Sigmoid colon (tissue), 3 donors: ENCODE measurements around the gene FCHO1.

ENCODE experiments used
- POLR2A ChIP-seq, 2 donors: fragments of 450-650 bp; IDR thresholded peaks; one replicate each; pipeline ENCODE4 v1.6.1; 2016; ENCODE audit warnings: antibody characterized with exemption in 2 of 2, mild to moderate bottlenecking in 2 of 2, moderate library complexity in 2 of 2
- TF ChIP-seq, protein P1 (sequence below), 4 experiments: fragments of 450-650 bp in 3 of 4; fragments of 200-600 bp in 1 of 4; IDR thresholded peaks; one replicate each; pipeline ENCODE4 v1.5.1; 2016 to 2019; ENCODE audit warnings: antibody characterized with exemption in 4 of 4, mild to moderate bottlenecking in 3 of 4, moderate library complexity in 2 of 4

- no peak for TF ChIP-seq POLR2A (IDR thresholded peaks at IDR 0.05)
- TF ChIP-seq, protein P1, sequence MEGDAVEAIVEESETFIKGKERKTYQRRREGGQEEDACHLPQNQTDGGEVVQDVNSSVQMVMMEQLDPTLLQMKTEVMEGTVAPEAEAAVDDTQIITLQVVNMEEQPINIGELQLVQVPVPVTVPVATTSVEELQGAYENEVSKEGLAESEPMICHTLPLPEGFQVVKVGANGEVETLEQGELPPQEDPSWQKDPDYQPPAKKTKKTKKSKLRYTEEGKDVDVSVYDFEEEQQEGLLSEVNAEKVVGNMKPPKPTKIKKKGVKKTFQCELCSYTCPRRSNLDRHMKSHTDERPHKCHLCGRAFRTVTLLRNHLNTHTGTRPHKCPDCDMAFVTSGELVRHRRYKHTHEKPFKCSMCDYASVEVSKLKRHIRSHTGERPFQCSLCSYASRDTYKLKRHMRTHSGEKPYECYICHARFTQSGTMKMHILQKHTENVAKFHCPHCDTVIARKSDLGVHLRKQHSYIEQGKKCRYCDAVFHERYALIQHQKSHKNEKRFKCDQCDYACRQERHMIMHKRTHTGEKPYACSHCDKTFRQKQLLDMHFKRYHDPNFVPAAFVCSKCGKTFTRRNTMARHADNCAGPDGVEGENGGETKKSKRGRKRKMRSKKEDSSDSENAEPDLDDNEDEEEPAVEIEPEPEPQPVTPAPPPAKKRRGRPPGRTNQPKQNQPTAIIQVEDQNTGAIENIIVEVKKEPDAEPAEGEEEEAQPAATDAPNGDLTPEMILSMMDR (IDR thresholded peaks at IDR 0.05), result no peak
Measured at GRCh38 chr19:17741456-17741855, 9.8 kb upstream of the FCHO1 start.
